Measurements from ENCODE around the gene GTPBP4.
"Not testable (repeated sequence)": the region's sequence is repeated elsewhere in the genome, so short reads cannot be mapped to it uniquely, and the experiment has no call there.

GRCh38 chr10:1038769-1039168, 50.5 kb downstream of the GTPBP4 start:
- TF ChIP-seq CTCF (CRISPR knock-in tag; IDR thresholded peaks at IDR 0.05); JUND (CRISPR knock-in tag; IDR thresholded peaks at IDR 0.05); MIER2 (CRISPR knock-in tag; IDR thresholded peaks at IDR 0.05); LRRFIP1 (CRISPR knock-in tag; conservative IDR thresholded peaks at IDR 0.05); HDAC6 (IDR thresholded peaks at IDR 0.05; ENCODE audit: low read depth, low read length); BHLHE40 (IDR thresholded peaks at IDR 0.05; ENCODE audit: low read length); NFE2L1 (CRISPR knock-in tag; IDR thresholded peaks at IDR 0.05; ENCODE audit: borderline replicate concordance); MAZ (IDR thresholded peaks at IDR 0.05; ENCODE audit: borderline replicate concordance, low read depth, low read length); MAZ (CRISPR knock-in tag; IDR thresholded peaks at IDR 0.05; ENCODE audit: low read depth); ZNF432 (CRISPR knock-in tag; IDR thresholded peaks at IDR 0.05; ENCODE audit: borderline replicate concordance); MYC (CRISPR knock-in tag; IDR thresholded peaks at IDR 0.05; ENCODE audit: borderline replicate concordance); ZNF83 (CRISPR knock-in tag; IDR thresholded peaks at IDR 0.05; ENCODE audit: borderline replicate concordance): not testable (repeated sequence)

Measured in HepG2 (cell line).